OCI-LY7 (cell line): ENCODE measurements around the gene SMC1A. TPM values are rescaled to one million over a fixed set of nuclear protein-coding genes. Genes with fewer than 3 reads are reported as not detected.

Experiments
- BruUV-seq: library from RNA; stranded (reverse); fragments of 400-500 nt; replicated peaks from 2 replicates; lab custom pipeline; 2021; lab: Mats Ljungman, UMichigan
- CTCF ChIA-PET: fragments of 300-600 bp; sonication (Branson Sonifier 250); formaldehyde crosslinking; loops from one replicate; lab custom pipeline; 2022; ENCODE audit warnings: antibody characterized with exemption; ENCODE audit not compliant: unreplicated experiment; lab: Charles Lee
- POLR2A ChIA-PET: fragments of 300-600 bp; sonication (Branson Sonifier 250); formaldehyde crosslinking; loops from one replicate; lab custom pipeline; 2022; ENCODE audit warnings: antibody characterized with exemption; lab: Charles Lee
- DNase-seq: peaks from one replicate; pipeline ENCODE4 v3.0.0-alpha.2; 2015; ENCODE audit warnings: low spot score
- H2AFZ ChIP-seq: fragments of 200-600 bp; sonication (generic), shearing (Covaris generic); 2 replicates; pipeline ENCODE4 v1.6.1; 2014; ENCODE audit warnings: mild to moderate bottlenecking, antibody characterized with exemption, low read length, moderate library complexity
- H3K27ac ChIP-seq: fragments of 200-600 bp; sonication (generic); 2 replicates; pipeline ENCODE4 v1.5.1; 2014; ENCODE audit warnings: mixed run types, low read depth, mild to moderate bottlenecking, moderate library complexity, low read length, inconsistent platforms; ENCODE audit not compliant: poor library complexity, severe bottlenecking
- H3K36me3 ChIP-seq: fragments of 200-600 bp; sonication (generic); 2 replicates; pipeline ENCODE4 v1.6.1; 2014; ENCODE audit warnings: mild to moderate bottlenecking, antibody characterized with exemption, low read length, moderate library complexity, mixed read lengths; ENCODE audit not compliant: insufficient read depth
- H3K4me1 ChIP-seq: fragments of 200-600 bp; sonication (generic); 2 replicates; pipeline ENCODE4 v1.5.1; 2014; ENCODE audit warnings: mild to moderate bottlenecking, low read length; ENCODE audit not compliant: insufficient read depth, poor library complexity, severe bottlenecking
- H3K4me2 ChIP-seq: fragments of 200-600 bp; sonication (generic); 2 replicates; pipeline ENCODE4 v1.6.1; 2014; ENCODE audit warnings: mild to moderate bottlenecking, low read length
- H3K4me3 ChIP-seq: fragments of 200-600 bp; sonication (generic); 2 replicates; pipeline ENCODE4 v1.5.1; 2014; ENCODE audit warnings: mild to moderate bottlenecking, low read depth, low read length; ENCODE audit not compliant: poor library complexity, severe bottlenecking
- H3K79me2 ChIP-seq: fragments of 200-600 bp; sonication (generic); 2 replicates; pipeline ENCODE4 v1.6.1; 2016; ENCODE audit warnings: low read depth, mild to moderate bottlenecking, low read length, moderate library complexity, mixed read lengths; ENCODE audit not compliant: insufficient read depth
- H3K9me2 ChIP-seq: fragments of 200-600 bp; sonication (generic); 2 replicates; pipeline ENCODE4 v1.6.1; 2016; ENCODE audit warnings: mild to moderate bottlenecking, low read length, mixed read lengths; ENCODE audit not compliant: insufficient read depth
- H3K9me3 ChIP-seq: fragments of 200-600 bp; sonication (generic); 2 replicates; pipeline ENCODE4 v1.6.1; 2014; ENCODE audit warnings: mild to moderate bottlenecking, mixed run types, low read length, mixed read lengths
- H4K20me1 ChIP-seq: fragments of 200-600 bp; sonication (generic); 2 replicates; pipeline ENCODE4 v1.6.1; 2014; ENCODE audit warnings: mild to moderate bottlenecking, antibody characterized with exemption, low read length, moderate library complexity, mixed read lengths; ENCODE audit not compliant: insufficient read depth
- CTCF ChIP-seq: fragments of 200-600 bp; sonication (generic); conservative IDR thresholded peaks from 2 replicates; pipeline ENCODE4 v1.5.1; 2014; ENCODE audit warnings: mild to moderate bottlenecking, antibody characterized with exemption, low read length, moderate library complexity, mixed read lengths
- EZH2phosphoT487 ChIP-seq: fragments of 200-600 bp; sonication (generic); IDR thresholded peaks from 2 replicates; pipeline ENCODE4 v1.6.1; 2018; ENCODE audit warnings: low read depth, borderline replicate concordance, mild to moderate bottlenecking, mixed run types, antibody characterized with exemption, low read length, moderate library complexity, mixed read lengths
- intact Hi-C: fragments of 100-400 bp; cut with micrococcal nuclease; formaldehyde crosslinking; loops from one replicate; pipeline ENCODE4 v1.10.0; 2022; ENCODE audit not compliant: unreplicated experiment
- total RNA-seq, 2 experiments: library from RNA; depleted of rRNA in 1 of 2; stranded (reverse); fragments of >200 nt in 1 of 2; shearing (Covaris generic) in 1 of 2; gene quantifications; 2 replicates each; pipeline ENCODE4 v1.2.3, GENCODE V29; 2014 to 2022

SMC1A gene
- total RNA-seq, 2 experiments from 2014 or later: 41.6 to 134 TPM

- Histone ChIP-seq H3K36me3 (no peaks in the 10 kb centered on the region), H3K4me1 (peaks cover 13% of the 10 kb centered on the region), H3K27ac (no peak overlapping the region), H3K79me2 (peaks cover 8% of the 10 kb centered on the region; the same call in 1 of the 2 replicates), H2AFZ (no peak overlapping the region), H3K9me2 (no peaks in the 10 kb centered on the region), H4K20me1 (no peaks in the 10 kb centered on the region), H3K4me3 (no peak overlapping the region), H3K9me3 (no peaks in the 10 kb centered on the region), H3K4me2 (no peak overlapping the region)
- CTCF ChIA-PET: no interaction called here
- POLR2A ChIA-PET: interaction anchor here (0.6 kb wide), 1 partner anchor 12 kb away, joined by 3 read pairs; no protein-coding TSS in a partner anchor
- intact Hi-C loops: no loop called here
- no peak for TF ChIP-seq CTCF
- no peak for DNase-seq
- no TSS peak for BruUV-seq
Measured at GRCh38 chrX:53438174-53438831, 15.8 kb upstream of the SMC1A start.

GRCh38 chrX:53437206-53437605 lies 14.8 kb upstream of the SMC1A start:
- H3K9me2 ChIP-seq: no peaks in the 10 kb centered on the region
- no TSS peak for BruUV-seq

More at GRCh38 chrX:53437206-53437605, 14.8 kb upstream of the SMC1A start:
- intact Hi-C loops: no loop called here
- Histone ChIP-seq H3K27ac (no peak overlapping the region), H3K4me3 (no peak overlapping the region), H2AFZ (no peak overlapping the region), H3K36me3 (peaks cover 2% of the 10 kb centered on the region; the same call in 1 of the 2 replicates), H3K9me3 (no peaks in the 10 kb centered on the region), H3K79me2 (peaks cover 10% of the 10 kb centered on the region; the same call in 1 of the 2 replicates), H4K20me1 (no peaks in the 10 kb centered on the region), H3K4me2 (no peak overlapping the region), H3K4me1 (peaks cover 15% of the 10 kb centered on the region)
- DNase-seq: no peak
- POLR2A ChIA-PET: no interaction called here
- CTCF ChIA-PET: no interaction called here
- no peak for TF ChIP-seq EZH2phosphoT487
- TF ChIP-seq CTCF: no peak
